ENCODE data around the gene NR5A1. TPM values are rescaled to one million over a fixed set of nuclear protein-coding genes. Genes with fewer than 3 reads are reported as not detected.

The NR5A1 gene
- total RNA-seq, 1 donor from 2014 or later = not detected

DNA sequence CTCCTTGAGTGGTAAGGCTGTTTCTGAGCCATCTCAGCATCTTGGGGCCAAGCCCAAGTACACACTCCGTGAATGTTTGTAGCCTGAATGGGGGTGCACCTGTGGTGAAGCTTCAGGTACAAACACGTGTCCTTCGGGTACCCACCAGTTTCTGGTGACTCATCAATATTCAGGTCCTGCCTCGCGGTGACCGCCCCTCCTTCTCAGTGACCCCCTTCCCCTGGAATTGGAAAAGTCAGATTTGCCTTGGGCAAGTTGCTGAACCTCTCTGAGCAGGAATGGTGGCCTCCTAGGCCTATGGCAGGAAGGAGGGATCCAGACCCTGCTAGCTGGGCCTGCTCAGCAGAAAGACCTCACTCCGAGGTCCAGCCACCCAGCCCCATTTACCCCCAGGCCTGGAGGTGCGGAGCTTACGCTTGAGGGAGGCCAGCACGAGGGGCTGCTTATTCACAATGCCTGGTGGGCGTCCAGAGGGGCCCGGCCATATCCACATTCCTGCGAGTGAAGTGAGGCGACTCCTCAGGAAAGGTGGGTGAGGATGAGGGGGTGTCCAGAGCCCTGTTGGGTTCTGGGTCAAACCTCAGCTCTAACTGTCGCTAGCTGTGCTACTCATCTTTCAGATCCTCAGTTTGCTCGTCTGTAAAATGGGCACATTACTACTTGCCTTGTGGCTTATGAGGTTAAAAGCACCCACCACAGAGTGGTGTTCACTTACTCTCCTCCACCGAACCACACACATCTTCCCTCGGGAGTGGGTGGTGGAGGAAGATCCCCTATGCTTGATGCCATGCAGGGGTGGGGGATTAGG, 49.9 kb downstream of the NR5A1 start:
- H3K4me3 ChIP-seq = no peak overlapping the region
- no peak for DNase-seq
- H3K4me1 ChIP-seq = peaks cover 4% of the 10 kb centered on the region
- no peak overlapping the region for H3K27ac ChIP-seq (replicated peaks)
- peaks cover 28% of the 10 kb centered on the region for H3K27me3 ChIP-seq (ENCODE audit: low read depth)
- no peaks in the 10 kb centered on the region for H3K36me3 ChIP-seq
- peaks cover 4% of the 10 kb centered on the region for H3K9me3 ChIP-seq (replicated peaks)
- intact Hi-C loops (cut with micrococcal nuclease) = no loop called here
- TF ChIP-seq, protein P1, sequence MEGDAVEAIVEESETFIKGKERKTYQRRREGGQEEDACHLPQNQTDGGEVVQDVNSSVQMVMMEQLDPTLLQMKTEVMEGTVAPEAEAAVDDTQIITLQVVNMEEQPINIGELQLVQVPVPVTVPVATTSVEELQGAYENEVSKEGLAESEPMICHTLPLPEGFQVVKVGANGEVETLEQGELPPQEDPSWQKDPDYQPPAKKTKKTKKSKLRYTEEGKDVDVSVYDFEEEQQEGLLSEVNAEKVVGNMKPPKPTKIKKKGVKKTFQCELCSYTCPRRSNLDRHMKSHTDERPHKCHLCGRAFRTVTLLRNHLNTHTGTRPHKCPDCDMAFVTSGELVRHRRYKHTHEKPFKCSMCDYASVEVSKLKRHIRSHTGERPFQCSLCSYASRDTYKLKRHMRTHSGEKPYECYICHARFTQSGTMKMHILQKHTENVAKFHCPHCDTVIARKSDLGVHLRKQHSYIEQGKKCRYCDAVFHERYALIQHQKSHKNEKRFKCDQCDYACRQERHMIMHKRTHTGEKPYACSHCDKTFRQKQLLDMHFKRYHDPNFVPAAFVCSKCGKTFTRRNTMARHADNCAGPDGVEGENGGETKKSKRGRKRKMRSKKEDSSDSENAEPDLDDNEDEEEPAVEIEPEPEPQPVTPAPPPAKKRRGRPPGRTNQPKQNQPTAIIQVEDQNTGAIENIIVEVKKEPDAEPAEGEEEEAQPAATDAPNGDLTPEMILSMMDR (IDR thresholded peaks at IDR 0.05; ENCODE audit: borderline replicate concordance) = no peak

GRCh38 chr9:124456341-124457078, 50.7 kb downstream of the NR5A1 start:
- DNase-seq = no peak

DNA sequence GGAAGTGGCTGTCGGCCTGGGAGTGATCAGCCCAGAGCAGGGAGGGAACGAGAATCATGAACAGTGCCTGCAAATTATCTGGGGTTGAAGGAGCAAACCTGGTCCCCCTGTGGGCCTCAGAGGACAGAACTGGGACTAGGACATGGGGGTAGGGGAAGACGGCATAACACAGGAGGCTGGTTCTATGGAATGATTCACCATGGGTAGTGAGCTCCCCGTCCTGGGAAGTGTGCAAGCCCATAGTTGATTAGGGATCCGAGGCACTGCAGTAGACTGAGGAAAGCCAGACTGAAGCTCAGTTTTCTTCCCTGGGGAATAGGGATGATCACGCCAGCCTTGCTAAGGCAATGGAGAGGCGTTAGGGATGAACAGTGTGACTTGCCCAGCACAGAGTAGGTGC, 51.4 kb downstream of the NR5A1 start:
- intact Hi-C loops (cut with micrococcal nuclease) = no loop called here

More at GRCh38 chr9:124456341-124457078, 50.7 kb downstream of the NR5A1 start:
- TF ChIP-seq, protein P1 (IDR thresholded peaks at IDR 0.05; ENCODE audit: borderline replicate concordance) = no peak
- H3K36me3 ChIP-seq = no peaks in the 10 kb centered on the region
- H3K27me3 ChIP-seq (ENCODE audit: low read depth) = peaks cover 35% of the 10 kb centered on the region
- H3K4me1 ChIP-seq = peaks cover 4% of the 10 kb centered on the region
- no peak overlapping the region for H3K4me3 ChIP-seq
- H3K9me3 ChIP-seq (replicated peaks) = peaks cover 4% of the 10 kb centered on the region
- H3K27ac ChIP-seq (replicated peaks) = no peak overlapping the region
- intact Hi-C loops (cut with micrococcal nuclease) = no loop called here

DNA sequence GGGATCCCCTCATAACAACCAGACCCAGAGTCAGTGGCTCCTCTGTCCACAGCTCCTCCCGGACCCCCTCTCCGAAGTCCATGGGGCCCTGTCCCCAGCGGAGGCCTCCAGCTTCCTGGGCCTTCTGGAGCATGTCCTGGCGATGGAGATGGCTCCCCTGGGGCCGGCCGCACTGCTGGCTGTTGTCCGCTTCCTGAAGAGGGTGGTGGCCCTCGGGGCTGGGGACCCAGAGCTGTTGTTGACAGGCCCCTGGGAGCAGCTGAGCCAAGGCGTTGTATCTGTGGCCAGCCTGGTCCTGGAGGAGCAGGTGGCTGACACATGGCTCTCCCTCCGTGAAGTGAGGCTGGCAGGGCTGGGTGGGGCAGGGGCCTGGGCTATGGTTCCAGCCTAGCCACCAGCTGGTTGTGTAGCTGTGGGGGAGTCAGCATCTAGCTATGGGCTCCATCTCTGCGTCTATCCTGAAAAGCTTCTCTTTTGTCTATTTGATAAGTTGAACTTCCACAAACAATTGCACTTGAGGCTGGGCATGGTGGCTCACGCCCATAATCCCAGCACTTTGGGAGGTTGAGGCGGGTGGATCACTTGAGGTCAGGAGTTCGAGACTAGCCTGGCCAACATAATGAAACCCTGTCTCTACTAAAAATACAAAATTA, 52.3 kb downstream of the NR5A1 start:
- no peak overlapping the region for H3K27ac ChIP-seq (replicated peaks)
- no peaks in the 10 kb centered on the region for H3K9me3 ChIP-seq (replicated peaks)
- intact Hi-C loops (cut with micrococcal nuclease) = no loop called here
- no peak for DNase-seq
- peaks cover 16% of the 10 kb centered on the region for H3K4me1 ChIP-seq
- no peak overlapping the region for H3K4me3 ChIP-seq
- no peaks in the 10 kb centered on the region for H3K36me3 ChIP-seq
- TF ChIP-seq, protein P1 (IDR thresholded peaks at IDR 0.05; ENCODE audit: borderline replicate concordance) = no peak
- H3K27me3 ChIP-seq (ENCODE audit: low read depth) = peaks cover 51% of the 10 kb centered on the region

More for the DNA sequence above, 51.4 kb downstream of the NR5A1 start:
- Histone ChIP-seq H3K9me3 (replicated peaks) (peaks cover 4% of the 10 kb centered on the region), H3K36me3 (no peaks in the 10 kb centered on the region), H3K4me1 (peaks cover 11% of the 10 kb centered on the region), H3K27ac (replicated peaks) (no peak overlapping the region), H3K4me3 (no peak overlapping the region), H3K27me3 (ENCODE audit: low read depth) (peaks cover 42% of the 10 kb centered on the region)
- TF ChIP-seq, protein P1 (IDR thresholded peaks at IDR 0.05; ENCODE audit: borderline replicate concordance) = no peak
- DNase-seq = no peak

- H3K4me3 ChIP-seq = no peak overlapping the region
- DNase-seq = no peak
- H3K27ac ChIP-seq (replicated peaks) = no peak overlapping the region
- H3K4me1 ChIP-seq = peaks cover 16% of the 10 kb centered on the region
- no peaks in the 10 kb centered on the region for H3K36me3 ChIP-seq
- peaks cover 58% of the 10 kb centered on the region for H3K27me3 ChIP-seq (ENCODE audit: low read depth)
- intact Hi-C loops (cut with micrococcal nuclease) = no loop called here
- TF ChIP-seq, protein P1 (IDR thresholded peaks at IDR 0.05; ENCODE audit: borderline replicate concordance) = no peak
- H3K9me3 ChIP-seq (replicated peaks) = no peaks in the 10 kb centered on the region
These were observed 52.9 kb downstream of the NR5A1 start for GRCh38 chr9:124454296-124454695.

Data from left ventricle myocardium inferior (tissue), 1 donor.